Retinal pigment epithelial cell (primary cell): ENCODE results near the gene FAIM2.

Experiments used
- DNase-seq: peaks from one replicate; pipeline ENCODE4 v3.0.0-alpha.2; 2010; ENCODE audit warnings: low read depth
- H3K4me3 ChIP-seq: 2 replicates; pipeline ENCODE4 v1.5.1; 2011; ENCODE audit warnings: mild to moderate bottlenecking, low read length, control low read depth, moderate library complexity
- CTCF ChIP-seq: conservative IDR thresholded peaks from 2 replicates; pipeline ENCODE4 v1.5.1; 2011; ENCODE audit warnings: low read depth, low read length, control low read depth, inconsistent platforms

The FAIM2 gene

GRCh38 chr12:49901026-49901425 is 2.7 kb downstream of the FAIM2 start:
- no peak overlapping the region for H3K4me3 ChIP-seq
- DNase-seq: no peak
- TF ChIP-seq CTCF: no peak

- TF ChIP-seq CTCF: no peak
- no peak overlapping the region for H3K4me3 ChIP-seq
- no peak for DNase-seq
These were observed 3.3 kb downstream of the FAIM2 start for GRCh38 chr12:49900371-49900770.

GRCh38 chr12:49899921-49900320 is 3.8 kb downstream of the FAIM2 start:
- TF ChIP-seq CTCF: no peak
- DNase-seq: no peak
- no peak overlapping the region for H3K4me3 ChIP-seq

- DNase-seq: no peak
- H3K4me3 ChIP-seq: no peak overlapping the region
- no peak for TF ChIP-seq CTCF
These were observed 4.3 kb downstream of the FAIM2 start for GRCh38 chr12:49899286-49899843.

- H3K4me3 ChIP-seq: no peak overlapping the region
- DNase-seq: no peak
- no peak for TF ChIP-seq CTCF
These were observed 6.4 kb downstream of the FAIM2 start for GRCh38 chr12:49897276-49897675.

- DNase-seq: no peak
- H3K4me3 ChIP-seq: no peak overlapping the region
- no peak for TF ChIP-seq CTCF
These were observed 7.9 kb downstream of the FAIM2 start for GRCh38 chr12:49895773-49896172.

- no peak for DNase-seq
- H3K4me3 ChIP-seq: no peak overlapping the region
- TF ChIP-seq CTCF: no peak
These were observed 8.9 kb downstream of the FAIM2 start for GRCh38 chr12:49894751-49895148.
